HepG2 (cell line): ENCODE results near the gene APOC4. TPM values are rescaled to one million over a fixed set of nuclear protein-coding genes. Genes with fewer than 3 reads are reported as not detected.

Experiments
- CC2D1A ChIP-seq: sonication (generic); formaldehyde crosslinking; IDR thresholded peaks from 2 replicates; pipeline ENCODE4 v1.8.1; 2023; ENCODE audit warnings: mild to moderate bottlenecking, missing genetic modification reagents
- EP300 ChIP-seq, 3 experiments: sonication (generic) in 1 of 3; formaldehyde crosslinking in 1 of 3; IDR thresholded peaks; 2 replicates each; pipeline versions ENCODE4 v1.5.1 to v1.6.1; 2011 to 2020; ENCODE audit warnings: low read depth in 2 of 3, low read length in 2 of 3, borderline replicate concordance in 1 of 3, improper control_type of control experiment in 1 of 3, mild to moderate bottlenecking in 1 of 3, missing genetic modification reagents in 1 of 3, moderate library complexity in 1 of 3
- FOXJ3 ChIP-seq: sonication (generic); formaldehyde crosslinking; IDR thresholded peaks from 2 replicates; pipeline ENCODE4 v1.4.0; 2020; ENCODE audit warnings: missing genetic modification reagents, mild to moderate bottlenecking, borderline replicate concordance
- JUNB ChIP-seq: sonication (generic); formaldehyde crosslinking; IDR thresholded peaks from 2 replicates; pipeline ENCODE4 v1.8.0; 2022; ENCODE audit warnings: missing genetic modification reagents, mild to moderate bottlenecking, borderline replicate concordance
- MAFK ChIP-seq, 2 experiments: IDR thresholded peaks in 1 of 2; conservative IDR thresholded peaks in 1 of 2; 2 replicates each; pipeline ENCODE4 v1.6.1; 2011; ENCODE audit warnings: improper control_type of control experiment in 2 of 2, low read length in 2 of 2
- MBD4 ChIP-seq: IDR thresholded peaks from 2 replicates; pipeline ENCODE4 v1.6.1; 2012; ENCODE audit warnings: low read length, inconsistent platforms, borderline replicate concordance
- MTF1 ChIP-seq: sonication (generic); formaldehyde crosslinking; IDR thresholded peaks from 2 replicates; pipeline ENCODE4 v1.5.0; 2020; ENCODE audit warnings: missing genetic modification reagents
- NCOR1 ChIP-seq: fragments of 200-600 bp; sonication (generic); IDR thresholded peaks from 2 replicates; pipeline ENCODE4 v1.7.0; 2017; ENCODE audit warnings: antibody characterized with exemption, low read length, borderline replicate concordance
- NFKBIZ ChIP-seq: IDR thresholded peaks from 2 replicates; pipeline ENCODE4 v1.6.1; 2018; ENCODE audit warnings: missing genetic modification reagents, missing compliant biosample characterization
- PATZ1 ChIP-seq: sonication (generic); formaldehyde crosslinking; IDR thresholded peaks from 2 replicates; pipeline ENCODE4 v1.4.0; 2020; ENCODE audit warnings: missing genetic modification reagents
- POLR2A ChIP-seq, 2 experiments: IDR thresholded peaks; 2 replicates each; pipeline ENCODE4 v1.6.1; 2011; ENCODE audit warnings: low read depth in 2 of 2, low read length in 2 of 2, mild to moderate bottlenecking in 1 of 2, moderate library complexity in 1 of 2; ENCODE audit not compliant: insufficient read depth in 1 of 2
- SALL1 ChIP-seq: sonication (generic); formaldehyde crosslinking; IDR thresholded peaks from 2 replicates; pipeline ENCODE4 v1.8.0; 2022; ENCODE audit warnings: mild to moderate bottlenecking, missing genetic modification reagents
- SAP130 ChIP-seq: IDR thresholded peaks from 2 replicates; pipeline ENCODE4 v1.6.1; 2016; ENCODE audit warnings: low read depth
- SIX1 ChIP-seq: sonication (generic); formaldehyde crosslinking; IDR thresholded peaks from 2 replicates; pipeline ENCODE4 v1.4.0; 2020; ENCODE audit warnings: missing genetic modification reagents, borderline replicate concordance
- SIX4 ChIP-seq: sonication (generic); formaldehyde crosslinking; IDR thresholded peaks from 2 replicates; pipeline ENCODE4 v1.4.0; 2020; ENCODE audit warnings: missing genetic modification reagents
- SOX5 ChIP-seq: IDR thresholded peaks from 2 replicates; pipeline ENCODE4 v1.6.1; 2016; ENCODE audit warnings: borderline replicate concordance
- ZFAT ChIP-seq: sonication (generic); formaldehyde crosslinking; conservative IDR thresholded peaks from 2 replicates; pipeline ENCODE4 v1.8.1; 2023; ENCODE audit warnings: missing genetic modification reagents, inconsistent platforms
- ZNF101 ChIP-seq: sonication (generic); formaldehyde crosslinking; IDR thresholded peaks from 2 replicates; pipeline ENCODE4 v1.4.0; 2020; ENCODE audit warnings: mild to moderate bottlenecking, low read depth, missing genetic modification reagents, borderline replicate concordance
- ZNF24 ChIP-seq: fragments of 450-650 bp; IDR thresholded peaks from 2 replicates; pipeline ENCODE4 v1.6.1; 2017; ENCODE audit warnings: antibody characterized with exemption, mild to moderate bottlenecking
- ZNF282 ChIP-seq: fragments of 450-650 bp; IDR thresholded peaks from 2 replicates; pipeline ENCODE4 v1.6.1; 2018; ENCODE audit not compliant: partially characterized antibody
- ZNF333 ChIP-seq: sonication (generic); formaldehyde crosslinking; IDR thresholded peaks from 2 replicates; pipeline ENCODE4 v1.4.0; 2020; ENCODE audit warnings: mild to moderate bottlenecking, missing genetic modification reagents, borderline replicate concordance
- ZNF343 ChIP-seq: sonication (generic); formaldehyde crosslinking; IDR thresholded peaks from 2 replicates; pipeline ENCODE4 v1.4.0; 2020; ENCODE audit warnings: mild to moderate bottlenecking, missing genetic modification reagents
- ZNF510 ChIP-seq: sonication (generic); formaldehyde crosslinking; IDR thresholded peaks from 2 replicates; pipeline ENCODE4 v1.4.0; 2020; ENCODE audit warnings: low read depth, mild to moderate bottlenecking, missing genetic modification reagents
- ZNF557 ChIP-seq: sonication (generic); formaldehyde crosslinking; IDR thresholded peaks from 2 replicates; pipeline ENCODE4 v1.4.0; 2020; ENCODE audit warnings: missing genetic modification reagents
- ZNF709 ChIP-seq: sonication (generic); formaldehyde crosslinking; IDR thresholded peaks from 2 replicates; pipeline ENCODE4 v1.5.0; 2020; ENCODE audit warnings: mild to moderate bottlenecking, missing genetic modification reagents
- polyA plus RNA-seq, 8 experiments: library from polyadenylated mRNA; depleted of rRNA in 3 of 8; stranded (reverse) in 7 of 8; unstranded in 1 of 8; fragments of >200 nt; fragmentation: Illumina TruSeq in 4 of 8; extraction: Trizol in 4 of 8; gene quantifications; 2 replicates each; pipeline versions ENCODE4 v1.2.1 to v1.2.3, GENCODE V29; 2011 to 2016; ENCODE audit warnings: low read depth in 4 of 8, missing spikeins in 1 of 8, mixed read lengths in 1 of 8; ENCODE audit not compliant: insufficient read depth in 1 of 8
- total RNA-seq, 5 experiments: library from RNA; depleted of rRNA; stranded (reverse); fragments of >200 nt; fragmentation: Illumina TruSeq; extraction: Trizol; gene quantifications; 2 replicates each; pipeline ENCODE4 v1.2.3, GENCODE V29; 2016; ENCODE audit warnings: low read depth in 1 of 5
- TF ChIP-seq, protein P1 (sequence below): sonication (generic); formaldehyde crosslinking; IDR thresholded peaks from 2 replicates; pipeline ENCODE4 v1.5.0; 2020; ENCODE audit warnings: mild to moderate bottlenecking, missing genetic modification reagents

Gene APOC4
- total and polyA plus RNA-seq, 2 of the 13 experiments (the other 11 are each of a cell fraction or from before 2014, with no cell fraction given), result 0.46 TPM; not detected in 1

DNA sequence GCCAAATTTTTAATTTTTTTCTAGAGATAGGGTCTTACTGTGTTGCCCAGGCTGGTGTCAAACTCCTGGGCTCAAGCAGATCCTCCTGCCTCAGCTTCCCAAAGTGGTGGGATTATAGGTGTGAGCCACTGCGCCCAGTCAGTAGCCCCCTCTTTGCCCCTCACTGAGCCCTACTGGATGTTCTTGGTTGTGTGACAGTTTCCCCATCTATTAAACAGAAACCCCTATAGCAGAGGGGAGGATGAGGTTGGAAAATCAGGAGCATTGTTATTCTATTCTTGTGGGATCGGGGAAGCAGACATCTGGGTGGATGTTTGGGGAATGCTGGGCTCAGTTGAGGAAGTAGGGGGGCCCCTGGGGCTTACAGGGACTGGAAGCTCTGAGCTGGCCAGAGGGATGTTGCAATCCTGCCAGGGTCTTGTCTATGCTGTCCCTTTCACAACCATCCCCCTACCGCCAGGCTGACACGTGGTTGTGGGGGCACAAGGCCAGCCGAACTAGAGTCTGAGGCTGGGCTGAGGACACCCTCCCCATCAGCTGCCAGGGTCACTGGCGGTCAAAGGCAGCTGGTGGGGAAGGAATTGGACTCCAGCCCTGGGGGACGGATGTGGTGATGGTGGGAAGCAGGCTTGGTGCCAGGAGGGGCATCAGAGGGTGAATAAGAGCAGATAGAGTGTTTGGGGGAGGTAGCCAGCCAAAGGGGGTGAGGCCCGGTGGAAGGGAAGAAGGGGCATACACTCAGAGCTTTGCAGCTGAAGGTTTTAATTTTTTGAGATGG lies 16.7 kb upstream of the APOC4 start (continued):
- TF ChIP-seq PATZ1 (CRISPR knock-in tag) (peak; percentile 100), ZFAT (CRISPR knock-in tag) (no peak), ZNF709 (CRISPR knock-in tag) (peak; percentile 92; the same call in 1 of the 2 replicates), SIX1 (CRISPR knock-in tag) (peak; percentile 71; the same call in 1 of the 2 replicates), MTF1 (CRISPR knock-in tag) (no peak), EP300 (IDR thresholded peaks at IDR 0.05; ENCODE audit: low read depth in 2 of 2, low read length in 2 of 2) (peak; percentile 88 to 97), EP300 (CRISPR knock-in tag; IDR thresholded peaks at IDR 0.05; ENCODE audit: borderline replicate concordance) (peak; percentile 99), ZNF282 (no peak), ZNF510 (0 out of 2 replicates have a peak, but pooled peaks have one; percentile 33), ZNF333 (CRISPR knock-in tag) (no peak), ZNF343 (CRISPR knock-in tag) (0 out of 2 replicates have a peak, but pooled peaks have one; percentile 12), MBD4 (no peak), FOXJ3 (CRISPR knock-in tag) (peak; percentile 75; the same call in 1 of the 2 replicates), POLR2A (IDR thresholded peaks at IDR 0.05; ENCODE audit: insufficient read depth in 1 of 2, low read depth in 2 of 2, low read length in 2 of 2) (peak in 1 of 2 experiments; percentile 16; a peak in 1 of 4 replicates), SIX4 (CRISPR knock-in tag) (peak; percentile 87), JUNB (CRISPR knock-in tag) (peak; percentile 78; the same call in 1 of the 2 replicates), SOX5 (CRISPR knock-in tag) (peak; percentile 94), SAP130 (CRISPR knock-in tag) (peak; percentile 97), ZNF24 (no peak), ZNF101 (no peak; the same call in 1 of the 2 replicates), NFKBIZ (CRISPR knock-in tag) (peak; percentile 90; the same call in 1 of the 2 replicates), SALL1 (CRISPR knock-in tag) (peak; percentile 99), CC2D1A (CRISPR knock-in tag) (no peak), NCOR1 (peak; percentile 92; the same call in 1 of the 2 replicates), ZNF557 (CRISPR knock-in tag) (0 out of 2 replicates have a peak, but pooled peaks have one; percentile 78), MAFK (conservative IDR thresholded peaks at IDR 0.05 in 1 of 2, IDR thresholded peaks at IDR 0.05 in 1 of 2; ENCODE audit: low read length in 2 of 2) (no peak)
- TF ChIP-seq, protein P1, sequence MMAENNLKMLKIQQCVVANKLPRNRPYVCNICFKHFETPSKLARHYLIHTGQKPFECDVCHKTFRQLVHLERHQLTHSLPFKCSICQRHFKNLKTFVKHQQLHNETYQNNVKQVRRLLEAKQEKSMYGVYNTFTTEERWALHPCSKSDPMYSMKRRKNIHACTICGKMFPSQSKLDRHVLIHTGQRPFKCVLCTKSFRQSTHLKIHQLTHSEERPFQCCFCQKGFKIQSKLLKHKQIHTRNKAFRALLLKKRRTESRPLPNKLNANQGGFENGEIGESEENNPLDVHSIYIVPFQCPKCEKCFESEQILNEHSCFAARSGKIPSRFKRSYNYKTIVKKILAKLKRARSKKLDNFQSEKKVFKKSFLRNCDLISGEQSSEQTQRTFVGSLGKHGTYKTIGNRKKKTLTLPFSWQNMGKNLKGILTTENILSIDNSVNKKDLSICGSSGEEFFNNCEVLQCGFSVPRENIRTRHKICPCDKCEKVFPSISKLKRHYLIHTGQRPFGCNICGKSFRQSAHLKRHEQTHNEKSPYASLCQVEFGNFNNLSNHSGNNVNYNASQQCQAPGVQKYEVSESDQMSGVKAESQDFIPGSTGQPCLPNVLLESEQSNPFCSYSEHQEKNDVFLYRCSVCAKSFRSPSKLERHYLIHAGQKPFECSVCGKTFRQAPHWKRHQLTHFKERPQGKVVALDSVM (CRISPR knock-in tag), result peak; percentile 79
